Naive thymus-derived CD8-positive, alpha-beta T cell (primary cell): ENCODE measurements around the gene GRIN2C. TPM values are rescaled to one million over a fixed set of nuclear protein-coding genes. Genes with fewer than 3 reads are reported as not detected.

Source experiments
- ATAC-seq, 2 donors: fragments of 150-1000 bp; cut with Tn5 transposase in 1 of 2; sonication (Bioruptor Pico), chemical (Tn5 transposase) in 1 of 2; 1 replicate in 1 of 2; 2 replicates in 1 of 2; pipeline ENCODE4 v1.10.0; 2021; ENCODE audit warnings: mild to moderate bottlenecking in 2 of 2, moderate library complexity in 2 of 2
- POLR2A ChIA-PET: fragments of 350-600 bp; sonication (Branson Sonifier 250); formaldehyde crosslinking; loops from one replicate; lab custom pipeline; 2021; ENCODE audit warnings: antibody characterized with exemption; lab: Charles Lee
- DNase-seq, 10 donors: peaks; one replicate each; pipeline versions ENCODE4 v3.0.0 to v3.0.0-alpha.2; 2020 to 2022
- H3K27ac Mint-ChIP-seq, 10 donors: one replicate each; pipeline ENCODE4 v1.8.0; 2020 to 2022; ENCODE audit warnings: mild to moderate bottlenecking in 10 of 10, mixed read lengths in 10 of 10, moderate library complexity in 4 of 10, inconsistent platforms in 1 of 10
- H3K27me3 Mint-ChIP-seq, 5 donors: one replicate each; pipeline ENCODE4 v1.8.0; 2021 to 2022; ENCODE audit warnings: mixed read lengths in 5 of 5
- H3K36me3 Mint-ChIP-seq, 3 donors: one replicate each; pipeline ENCODE4 v1.8.0; 2020 to 2022; ENCODE audit warnings: mixed read lengths in 3 of 3, mild to moderate bottlenecking in 2 of 3, inconsistent platforms in 1 of 3
- H3K4me1 Mint-ChIP-seq, 4 donors: one replicate each; pipeline ENCODE4 v1.8.0; 2021 to 2022; ENCODE audit warnings: mixed read lengths in 4 of 4
- H3K4me3 Mint-ChIP-seq, 10 donors: one replicate each; pipeline ENCODE4 v1.8.0; 2020 to 2022; ENCODE audit warnings: mild to moderate bottlenecking in 10 of 10, mixed read lengths in 10 of 10, moderate library complexity in 6 of 10, inconsistent platforms in 1 of 10
- H3K9me3 Mint-ChIP-seq, 9 donors: one replicate each; pipeline ENCODE4 v1.8.0; 2020 to 2022; ENCODE audit warnings: mixed read lengths in 9 of 9, mild to moderate bottlenecking in 3 of 9, inconsistent platforms in 1 of 9, moderate library complexity in 1 of 9
- polyA plus RNA-seq, 3 donors: library from polyadenylated mRNA; unstranded; fragments of 300-500 nt; fragmentation: Illumina TruSeq; gene quantifications; one replicate each; pipeline ENCODE4 v1.2.3, GENCODE V29; 2021
- total RNA-seq, 8 experiments: library from RNA in 2 of 8; stranded (reverse) in 2 of 8; gene quantifications; one replicate each; pipeline ENCODE4 v1.2.3 and lab custom pipeline; 2021 to 2026

GRIN2C gene
- total and polyA plus RNA-seq, 5 experiments from 2014 or later, result 0.08 TPM; not detected in 3

GRCh38 chr17:74868251-74868907, 8.7 kb upstream of the GRIN2C start:
- peak overlapping the region in 2 of 10 donors; percentile 30 to 46 for H3K27ac Mint-ChIP-seq
- POLR2A ChIA-PET, result interaction anchor here (1.1 kb wide), 1 partner anchor 118 kb away, joined by 3 read pairs; no protein-coding TSS in a partner anchor
- H3K4me3 Mint-ChIP-seq, result no peak overlapping the region
- H3K36me3 Mint-ChIP-seq, result peaks cover 0 to 4% (median 0%) of the 10 kb centered on the region in 3 donors
- H3K4me1 Mint-ChIP-seq, result peaks cover 21 to 26% (median 23%) of the 10 kb centered on the region in 4 donors
- ATAC-seq (no peak), DNase-seq (no peak)
- peaks cover 0 to 3% (median 0%) of the 10 kb centered on the region in 5 donors for H3K27me3 Mint-ChIP-seq
- no peaks in the 10 kb centered on the region for H3K9me3 Mint-ChIP-seq

GRCh38 chr17:74866198-74866835, 6.6 kb upstream of the GRIN2C start:
- DNase-seq (no peak), ATAC-seq (no peak)
- POLR2A ChIA-PET, result interaction anchor here (0.5 to 0.7 kb wide), 3 partner anchors 10 to 267 kb away, joined by 3 to 8 read pairs (median 6); no protein-coding TSS in a partner anchor
- Mint-ChIP-seq H3K4me3 (no peak overlapping the region), H3K36me3 (peaks cover 0 to 4% (median 0%) of the 10 kb centered on the region in 3 donors), H3K9me3 (no peaks in the 10 kb centered on the region), H3K4me1 (peaks cover 10 to 19% (median 15%) of the 10 kb centered on the region in 4 donors), H3K27me3 (peaks cover 0 to 8% (median 0%) of the 10 kb centered on the region in 5 donors), H3K27ac (no peak overlapping the region)

- Mint-ChIP-seq H3K4me1 (peaks cover 9 to 21% (median 15%) of the 10 kb centered on the region in 4 donors), H3K4me3 (no peak overlapping the region), H3K36me3 (peaks cover 0 to 4% (median 0%) of the 10 kb centered on the region in 3 donors), H3K9me3 (no peaks in the 10 kb centered on the region), H3K27ac (peak overlapping the region in 1 of 10 donors; percentile 55), H3K27me3 (peaks cover 0 to 14% (median 4%) of the 10 kb centered on the region in 5 donors)
- POLR2A ChIA-PET, result interaction anchor here (0.5 to 1.2 kb wide), 4 partner anchors 110 to 267 kb away, joined by 3 to 6 read pairs (median 4); partner anchors contain the start of gene RAB37
- DNase-seq (no peak), ATAC-seq (no peak)
Observed at GRCh38 chr17:74865504-74866197, 6.0 kb upstream of the GRIN2C start.

GRCh38 chr17:74864866-74865395, 5.2 kb upstream of the GRIN2C start:
- Mint-ChIP-seq H3K27ac (peak overlapping the region in 4 of 10 donors; percentile 14 to 88 (median 66)), H3K4me1 (peaks cover 9 to 28% (median 20%) of the 10 kb centered on the region in 4 donors), H3K27me3 (peaks cover 0 to 19% (median 9%) of the 10 kb centered on the region in 5 donors), H3K9me3 (no peaks in the 10 kb centered on the region), H3K36me3 (peaks cover 0 to 4% (median 0%) of the 10 kb centered on the region in 3 donors), H3K4me3 (peak overlapping the region in 1 of 10 donors; percentile 8)
- peak; percentile 45 to 50 for ATAC-seq
- DNase-seq, result peak; percentile 33 to 81 (median 64)
- POLR2A ChIA-PET, result interaction anchor here (0.7 to 1.2 kb wide), 5 partner anchors 74 to 128 kb away, joined by 3 to 5 read pairs (median 5); partner anchors contain the start of genes NAT9 and RAB37

GRCh38 chr17:74864297-74864865, 4.7 kb upstream of the GRIN2C start:
- Mint-ChIP-seq H3K36me3 (peaks cover 0 to 4% (median 0%) of the 10 kb centered on the region in 3 donors), H3K4me3 (no peak overlapping the region), H3K27ac (peak overlapping the region in 3 of 10 donors; percentile 57 to 88 (median 74)), H3K27me3 (peaks cover 0 to 21% (median 9%) of the 10 kb centered on the region in 5 donors), H3K9me3 (no peaks in the 10 kb centered on the region), H3K4me1 (peaks cover 9 to 29% (median 20%) of the 10 kb centered on the region in 4 donors)
- ATAC-seq, result no peak
- no peak for DNase-seq
- POLR2A ChIA-PET, result interaction anchor here (0.6 to 1.4 kb wide), 7 partner anchors 8 to 482 kb away, joined by 3 to 5 read pairs (median 3); partner anchors contain the start of genes FDXR, NAT9 and RAB37

GRCh38 chr17:74863420-74864296, 4.0 kb upstream of the GRIN2C start:
- Mint-ChIP-seq H3K27ac (no peak overlapping the region), H3K4me1 (peaks cover 12 to 29% (median 23%) of the 10 kb centered on the region in 4 donors), H3K36me3 (peaks cover 0 to 6% (median 0%) of the 10 kb centered on the region in 3 donors), H3K9me3 (no peaks in the 10 kb centered on the region), H3K27me3 (peaks cover 6 to 28% (median 15%) of the 10 kb centered on the region in 5 donors), H3K4me3 (peak overlapping the region in 2 of 10 donors; percentile 22 to 26)
- no peak for DNase-seq
- POLR2A ChIA-PET, result interaction anchor here (0.6 to 3.3 kb wide), 7 partner anchors 9 to 481 kb away, joined by 3 to 13 read pairs (median 3); partner anchors contain the start of gene FDXR
- no peak for ATAC-seq

GRCh38 chr17:74862919-74863318, 3.2 kb upstream of the GRIN2C start:
- H3K4me3 Mint-ChIP-seq, result no peak overlapping the region
- POLR2A ChIA-PET, result interaction anchor here (0.6 to 3.3 kb wide), 7 partner anchors 72 to 206 kb away, joined by 3 to 13 read pairs (median 4); no protein-coding TSS in a partner anchor
- H3K27me3 Mint-ChIP-seq, result peaks cover 9 to 32% (median 20%) of the 10 kb centered on the region in 5 donors

GRCh38 chr17:74862108-74862901, 2.6 kb upstream of the GRIN2C start:
- ATAC-seq (peak; percentile 73 to 74), DNase-seq (peak; percentile 54 to 83 (median 70))
- Mint-ChIP-seq H3K27ac (peak overlapping the region in 1 of 10 donors; percentile 69), H3K36me3 (peaks cover 0 to 6% (median 0%) of the 10 kb centered on the region in 3 donors), H3K27me3 (peaks cover 13 to 37% (median 26%) of the 10 kb centered on the region in 5 donors), H3K4me3 (peak overlapping the region in 8 of 10 donors; percentile 10 to 77 (median 65)), H3K9me3 (no peaks in the 10 kb centered on the region), H3K4me1 (peaks cover 10 to 30% (median 23%) of the 10 kb centered on the region in 4 donors)
- POLR2A ChIA-PET, result interaction anchor here (0.6 to 3.3 kb wide), 8 partner anchors 11 to 205 kb away, joined by 3 to 13 read pairs (median 4); partner anchors contain the start of gene FDXR

More at GRCh38 chr17:74862919-74863318, 3.2 kb upstream of the GRIN2C start:
- H3K27ac Mint-ChIP-seq, result no peak overlapping the region
- DNase-seq (no peak), ATAC-seq (no peak)
- H3K4me1 Mint-ChIP-seq, result peaks cover 10 to 30% (median 23%) of the 10 kb centered on the region in 4 donors
- H3K36me3 Mint-ChIP-seq, result peaks cover 0 to 6% (median 0%) of the 10 kb centered on the region in 3 donors
- no peaks in the 10 kb centered on the region for H3K9me3 Mint-ChIP-seq

- Mint-ChIP-seq H3K4me3 (peak overlapping the region in 7 of 10 donors; percentile 33 to 77 (median 67)), H3K36me3 (peaks cover 0 to 6% (median 0%) of the 10 kb centered on the region in 3 donors), H3K27me3 (peaks cover 17 to 44% (median 32%) of the 10 kb centered on the region in 5 donors), H3K4me1 (peaks cover 10 to 30% (median 23%) of the 10 kb centered on the region in 4 donors), H3K27ac (peak overlapping the region in 1 of 10 donors; percentile 29), H3K9me3 (no peaks in the 10 kb centered on the region)
- ATAC-seq (peak; percentile 5 to 10), DNase-seq (no peak)
- POLR2A ChIA-PET, result interaction anchor here (0.8 to 3.3 kb wide), 6 partner anchors 12 to 204 kb away, joined by 3 to 13 read pairs (median 4); partner anchors contain the start of gene FDXR
Observed at GRCh38 chr17:74861662-74862107, 2.0 kb upstream of the GRIN2C start.
